Prostate gland (tissue), 2 donors: ENCODE data around the gene SGSM1. TPM values are rescaled to one million over a fixed set of nuclear protein-coding genes. Genes with fewer than 3 reads are reported as not detected.

Experiments
- DNase-seq: peaks from one replicate; pipeline ENCODE4 v3.0.0-alpha.2; 2019; ENCODE audit warnings: low spot score
- H3K27ac ChIP-seq, 2 donors: fragments of 200-600 bp; sonication (generic); 2 replicates each; pipeline ENCODE4 v1.5.1; 2017 to 2019
- H3K27me3 ChIP-seq: fragments of 200-600 bp; sonication (generic); replicated peaks from 2 replicates; pipeline ENCODE4 v1.5.1; 2019; ENCODE audit not compliant: insufficient read depth
- H3K36me3 ChIP-seq, 2 donors: fragments of 200-600 bp; sonication (generic); 1 replicate in 1 of 2; 2 replicates in 1 of 2; pipeline versions ENCODE4 v1.5.1 to v1.8.1; 2017 to 2019
- H3K4me1 ChIP-seq: fragments of 200-600 bp; sonication (generic); replicated peaks from 2 replicates; pipeline ENCODE4 v1.5.1; 2019
- H3K4me3 ChIP-seq, 2 donors: fragments of 200-600 bp; sonication (generic); 2 replicates each; pipeline ENCODE4 v1.5.1; 2017 to 2019
- H3K9me3 ChIP-seq: fragments of 200-600 bp; sonication (generic); 2 replicates; pipeline ENCODE4 v1.5.1; 2017
- CTCF ChIP-seq, 4 experiments: fragments of 200-600 bp in 2 of 4; fragments of 450-650 bp in 2 of 4; sonication (generic) in 2 of 4; IDR thresholded peaks; 1 replicate in 3 of 4; 2 replicates in 1 of 4; pipeline ENCODE4 v1.5.1; 2016 to 2019; ENCODE audit warnings: antibody characterized with exemption in 4 of 4, mild to moderate bottlenecking in 2 of 4, moderate library complexity in 2 of 4
- POLR2A ChIP-seq: fragments of 450-650 bp; IDR thresholded peaks from one replicate; pipeline ENCODE4 v1.6.1; 2016; ENCODE audit warnings: antibody characterized with exemption, mild to moderate bottlenecking
- POLR2AphosphoS5 ChIP-seq: sonication (generic); formaldehyde crosslinking; IDR thresholded peaks from one replicate; pipeline ENCODE4 v1.6.1; 2017; ENCODE audit warnings: antibody characterized with exemption
- WGBS: methylation state at CpG from one replicate; pipeline ENCODE4 v1.1.5; 2018; 5-methylcytosine and 5-hydroxymethylcytosine counted together
- intact Hi-C: fragments of 100-400 bp; cut with DNase I; formaldehyde crosslinking; loops from one replicate; pipeline ENCODE4 v1.14.2; 2022
- total RNA-seq, 2 donors: library from RNA; depleted of rRNA; stranded (reverse); fragments of >200 nt; gene quantifications; one replicate each; pipeline ENCODE4 v1.1.0, GENCODE V29; 2016

SGSM1 gene
- total RNA-seq, 2 donors from 2014 or later = 4.1 to 7.7 TPM

- intact Hi-C loops = no loop called here
- H3K27ac ChIP-seq = peak overlapping the region in 1 of 2 donors; percentile 50
- 97% methylated on average over 3 of the region's 3 CpGs for WGBS
Measured at GRCh38 chr22:24942301-24942700, 136.3 kb downstream of the SGSM1 start.

GRCh38 chr22:24944217-24944937 lies 138.4 kb downstream of the SGSM1 start:
- Histone ChIP-seq H3K27ac (no peak overlapping the region), H3K4me1 (no peaks in the 10 kb centered on the region), H3K27me3 (no peaks in the 10 kb centered on the region), H3K36me3 (no peaks in the 10 kb centered on the region), H3K4me3 (no peak overlapping the region), H3K9me3 (no peaks in the 10 kb centered on the region)
- TF ChIP-seq POLR2AphosphoS5 = no peak
- TF ChIP-seq POLR2A = no peak
- no peak for TF ChIP-seq CTCF (IDR thresholded peaks at IDR 0.05)
- WGBS = 94% methylated on average over 10 of the region's 10 CpGs
- no peak for DNase-seq
- intact Hi-C loops = no loop called here

More at GRCh38 chr22:24942301-24942700, 136.3 kb downstream of the SGSM1 start:
- H3K27me3 ChIP-seq = no peaks in the 10 kb centered on the region
- no peaks in the 10 kb centered on the region for H3K36me3 ChIP-seq
- TF ChIP-seq POLR2AphosphoS5 (no peak), CTCF (IDR thresholded peaks at IDR 0.05) (no peak), POLR2A (no peak)
- no peak for DNase-seq
- no peaks in the 10 kb centered on the region for H3K4me1 ChIP-seq
- no peak overlapping the region for H3K4me3 ChIP-seq
- H3K9me3 ChIP-seq = no peaks in the 10 kb centered on the region

GRCh38 chr22:24945430-24945829 lies 139.4 kb downstream of the SGSM1 start:
- intact Hi-C loops = no loop called here
- WGBS = 75% methylated on average over 4 of the region's 4 CpGs

GRCh38 chr22:24947383-24947782 lies 141.4 kb downstream of the SGSM1 start:
- TF ChIP-seq POLR2A (no peak), POLR2AphosphoS5 (no peak), CTCF (IDR thresholded peaks at IDR 0.05) (no peak)
- Histone ChIP-seq H3K4me3 (no peak overlapping the region), H3K27me3 (no peaks in the 10 kb centered on the region), H3K9me3 (no peaks in the 10 kb centered on the region), H3K27ac (no peak overlapping the region), H3K4me1 (no peaks in the 10 kb centered on the region), H3K36me3 (no peaks in the 10 kb centered on the region)
- WGBS = 95% methylated on average over 7 of the region's 7 CpGs
- intact Hi-C loops = no loop called here
- no peak for DNase-seq

More at GRCh38 chr22:24945430-24945829, 139.4 kb downstream of the SGSM1 start:
- DNase-seq = no peak
- no peaks in the 10 kb centered on the region for H3K36me3 ChIP-seq
- no peaks in the 10 kb centered on the region for H3K27me3 ChIP-seq
- TF ChIP-seq POLR2A = no peak
- TF ChIP-seq CTCF (IDR thresholded peaks at IDR 0.05) = no peak
- no peak for TF ChIP-seq POLR2AphosphoS5
- H3K4me3 ChIP-seq = no peak overlapping the region
- no peak overlapping the region for H3K27ac ChIP-seq
- no peaks in the 10 kb centered on the region for H3K4me1 ChIP-seq
- no peaks in the 10 kb centered on the region for H3K9me3 ChIP-seq

- Histone ChIP-seq H3K4me3 (no peak overlapping the region), H3K27ac (no peak overlapping the region), H3K36me3 (no peaks in the 10 kb centered on the region), H3K4me1 (no peaks in the 10 kb centered on the region), H3K27me3 (no peaks in the 10 kb centered on the region), H3K9me3 (no peaks in the 10 kb centered on the region)
- 55% methylated on average over 12 of the region's 12 CpGs for WGBS
- DNase-seq = no peak
- intact Hi-C loops = no loop called here
- TF ChIP-seq CTCF (IDR thresholded peaks at IDR 0.05) (no peak), POLR2AphosphoS5 (no peak), POLR2A (no peak)
Measured at GRCh38 chr22:24947881-24948280, 141.9 kb downstream of the SGSM1 start.
